Activated T-cell treated with anti-CD3 and anti-CD28 coated beads, Interleukin-2, amount 50 U/mL, for 4 hours (primary cell): ENCODE data around the gene LYRM1. TPM values are rescaled to one million over a fixed set of nuclear protein-coding genes. Genes with fewer than 3 reads are reported as not detected.
"Not testable (repeated sequence)": the region's sequence is repeated elsewhere in the genome, so short reads cannot be mapped to it uniquely, and the experiment has no call there.

ENCODE experiments used
- ATAC-seq, 2 donors: fragments of 200-7000 bp; cut with Tn5 transposase; one replicate each; pipeline ENCODE4 v1.10.0; 2021
- DNase-seq: peaks from one replicate; pipeline ENCODE4 v3.0.0-alpha.2; 2020
- H3K27me3 Mint-ChIP-seq: one replicate; pipeline ENCODE4 v1.8.0; 2021; ENCODE audit warnings: low read depth, mixed read lengths
- H3K36me3 Mint-ChIP-seq: one replicate; pipeline ENCODE4 v1.8.0; 2022; ENCODE audit warnings: mixed read lengths; ENCODE audit not compliant: insufficient read depth
- H3K4me1 Mint-ChIP-seq: one replicate; pipeline ENCODE4 v1.8.0; 2021; ENCODE audit warnings: low read depth, mixed read lengths
- H3K4me3 Mint-ChIP-seq: one replicate; pipeline ENCODE4 v1.8.0; 2021; ENCODE audit warnings: mild to moderate bottlenecking, moderate library complexity, mixed read lengths
- H3K9me3 Mint-ChIP-seq: one replicate; pipeline ENCODE4 v1.8.0; 2021; ENCODE audit warnings: mixed read lengths
- total RNA-seq, 3 donors: library from RNA; stranded (reverse); gene quantifications; one replicate each; pipeline ENCODE4 v1.2.1, GENCODE V29; 2021

LYRM1 gene, protein sequence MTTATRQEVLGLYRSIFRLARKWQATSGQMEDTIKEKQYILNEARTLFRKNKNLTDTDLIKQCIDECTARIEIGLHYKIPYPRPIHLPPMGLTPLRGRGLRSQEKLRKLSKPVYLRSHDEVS
- total RNA-seq, result 10 to 100 TPM; 16.0 to 18.2 (median 16.4) TPM

DNA sequence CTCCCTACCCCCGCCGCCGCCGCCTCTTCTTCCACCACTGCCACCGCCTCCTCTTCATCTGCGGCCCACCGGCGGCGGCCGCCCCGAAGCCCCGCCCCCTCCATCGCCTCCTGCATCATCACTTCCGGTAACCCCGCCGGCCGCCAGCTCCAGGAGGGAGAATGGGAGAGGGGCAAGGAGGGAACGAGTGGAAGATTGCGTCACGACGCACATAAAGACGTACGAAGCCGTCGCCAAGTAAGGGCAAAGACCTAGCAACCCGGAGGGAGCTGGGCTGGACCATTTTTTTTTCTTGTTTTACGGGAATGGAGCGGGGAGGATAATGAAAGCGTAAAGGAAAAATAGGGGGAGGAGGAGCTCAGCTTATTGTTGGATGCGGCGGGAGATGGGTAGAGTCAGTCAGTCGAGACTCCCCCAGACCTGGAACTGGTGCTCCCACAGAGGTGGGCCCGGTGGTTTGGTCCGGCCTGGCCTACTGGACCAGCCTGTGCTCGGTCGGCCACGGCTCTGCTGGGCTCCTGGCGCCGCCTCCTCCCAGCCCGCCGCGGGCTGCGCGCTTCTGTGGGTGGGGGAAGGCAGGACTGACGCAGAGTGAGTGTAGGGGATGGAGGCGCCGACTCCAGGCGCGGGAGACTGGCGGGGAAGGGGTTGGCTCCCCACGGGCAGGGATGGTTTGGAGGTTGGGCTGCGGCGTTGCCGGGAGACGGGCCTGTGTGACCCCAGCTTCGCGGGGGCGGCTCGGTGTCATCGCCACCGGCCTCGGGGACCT lies at the start of gene LYRM1, which contains the start of gene DCUN1D3:
Gene LYRM1, plus strand, starts transcription at position 473 of the 769 bp plus-strand sequence. CDS start 14,785 bp downstream, outside the sequence.
Gene DCUN1D3, minus strand, starts transcription at position 60 of the 769 bp plus-strand sequence. CDS start 37,820 bp downstream, outside the sequence.
- H3K4me3 Mint-ChIP-seq, result peak within 1 kb of the TSS; percentile 95
- no peaks in the 10 kb centered on the region for H3K27me3 Mint-ChIP-seq
- DNase-seq (peak; percentile 84), ATAC-seq (peak; percentile 88 to 91)
- H3K36me3 Mint-ChIP-seq, result peaks cover 7% of the 10 kb centered on the region
- peaks cover 63% of the 10 kb centered on the region for H3K4me1 Mint-ChIP-seq
- H3K9me3 Mint-ChIP-seq, result no peaks in the 10 kb centered on the region

DNA sequence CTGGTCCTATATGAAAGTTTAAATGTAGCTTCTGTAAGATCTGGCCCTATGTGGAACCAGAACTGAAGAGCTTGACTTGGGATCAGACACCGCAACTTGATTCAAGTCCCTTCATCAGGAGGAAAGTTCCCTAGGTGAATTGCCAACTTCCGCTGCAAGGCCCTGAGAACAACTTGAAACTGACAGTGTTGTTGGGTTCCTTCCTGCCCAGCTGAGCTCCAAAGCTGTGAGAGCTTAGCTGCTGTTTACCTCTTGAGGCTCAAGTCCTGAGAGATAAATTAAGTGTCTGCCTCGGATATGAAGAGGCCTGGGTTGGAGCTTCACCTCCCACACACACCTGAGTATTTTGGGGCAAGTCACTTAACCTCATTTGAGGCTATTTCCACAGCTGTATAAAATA lies 49.6 kb upstream of the LYRM1 start:
- Mint-ChIP-seq H3K4me3 (no peak overlapping the region), H3K9me3 (no peaks in the 10 kb centered on the region), H3K4me1 (peaks cover 3% of the 10 kb centered on the region), H3K27me3 (no peaks in the 10 kb centered on the region), H3K36me3 (peaks cover 3% of the 10 kb centered on the region)
- no peak for DNase-seq
- no peak for ATAC-seq

DNA sequence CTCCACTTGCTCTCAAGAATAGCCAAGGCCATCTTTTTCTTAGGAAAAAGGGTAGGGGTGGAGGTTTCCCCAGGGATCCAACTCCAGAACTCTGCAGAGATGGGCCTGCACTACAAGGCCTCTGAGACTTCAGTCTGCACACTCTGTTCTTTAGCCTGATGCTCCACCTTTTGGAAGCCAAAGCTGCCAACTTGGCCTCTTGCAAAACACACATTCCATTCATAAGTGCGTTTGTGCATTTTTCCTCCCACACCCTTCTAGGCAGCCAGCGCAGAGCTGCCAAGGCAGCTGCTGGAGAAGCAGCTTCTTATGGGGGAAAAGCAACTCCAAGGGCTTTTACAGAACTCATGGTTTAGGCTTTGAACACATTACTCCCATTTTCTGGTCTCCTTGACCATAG lies 49.0 kb upstream of the LYRM1 start:
- H3K4me1 Mint-ChIP-seq, result peaks cover 3% of the 10 kb centered on the region
- peaks cover 3% of the 10 kb centered on the region for H3K36me3 Mint-ChIP-seq
- H3K27me3 Mint-ChIP-seq, result no peaks in the 10 kb centered on the region
- no peak overlapping the region for H3K4me3 Mint-ChIP-seq
- no peak for ATAC-seq
- no peak for DNase-seq
- H3K9me3 Mint-ChIP-seq, result no peaks in the 10 kb centered on the region

DNA sequence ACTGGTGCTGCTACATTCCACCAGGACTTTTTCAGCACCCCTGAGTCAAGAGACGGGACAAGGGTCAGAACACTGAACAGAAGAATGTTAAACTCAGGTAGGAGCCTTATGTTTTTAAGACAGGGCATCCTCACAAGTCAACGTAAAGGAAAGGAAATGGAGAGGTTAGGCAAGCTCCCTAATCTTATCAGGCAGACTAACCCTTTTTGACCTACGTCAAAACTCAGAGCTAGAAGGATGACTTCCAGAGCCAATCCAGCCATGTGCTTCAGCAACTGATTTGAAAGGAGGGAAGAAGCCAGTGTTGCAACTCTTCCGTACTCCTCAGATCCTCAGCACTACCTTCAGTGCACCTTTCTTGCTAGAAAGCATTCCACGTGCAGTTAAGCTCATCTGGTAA lies 47.4 kb upstream of the LYRM1 start:
- ATAC-seq, result no peak
- peaks cover 3% of the 10 kb centered on the region for H3K4me1 Mint-ChIP-seq
- no peak for DNase-seq
- no peak overlapping the region for H3K4me3 Mint-ChIP-seq
- no peaks in the 10 kb centered on the region for H3K27me3 Mint-ChIP-seq
- H3K9me3 Mint-ChIP-seq, result no peaks in the 10 kb centered on the region
- peaks cover 3% of the 10 kb centered on the region for H3K36me3 Mint-ChIP-seq

DNA sequence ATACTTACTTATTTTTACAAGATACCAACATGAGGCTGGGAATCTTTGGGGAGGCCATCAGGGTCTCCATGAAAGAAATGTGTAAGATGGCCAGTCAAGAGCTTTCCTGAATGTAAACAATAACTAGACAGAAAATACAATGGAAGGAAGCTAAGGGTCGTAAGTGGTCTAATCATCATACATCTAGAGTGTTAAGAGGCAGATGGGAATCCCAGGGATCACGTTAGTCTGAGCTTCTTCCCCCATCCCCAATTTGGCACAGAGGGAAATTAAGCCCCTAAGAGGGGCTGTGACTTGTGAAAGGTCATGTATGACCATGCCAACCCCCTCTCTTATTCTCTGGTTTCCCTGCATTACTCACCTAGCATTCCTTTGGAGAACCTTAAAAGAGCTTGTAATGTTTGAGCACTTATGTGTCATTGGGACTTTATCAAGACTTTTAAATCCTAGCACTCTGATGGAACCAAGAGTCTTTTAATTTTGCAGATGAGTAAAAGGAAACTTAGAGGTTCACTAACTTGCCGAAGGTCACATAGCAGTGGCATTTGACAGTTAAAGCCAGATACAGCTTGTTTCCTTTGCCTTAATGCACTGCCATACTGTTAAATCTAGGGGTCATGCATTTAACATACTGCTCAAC lies 46.5 kb upstream of the LYRM1 start:
- Mint-ChIP-seq H3K36me3 (peaks cover 3% of the 10 kb centered on the region), H3K27me3 (no peaks in the 10 kb centered on the region), H3K4me3 (no peak overlapping the region), H3K9me3 (no peaks in the 10 kb centered on the region), H3K4me1 (peaks cover 3% of the 10 kb centered on the region)
- ATAC-seq, result no peak
- DNase-seq, result no peak

DNA sequence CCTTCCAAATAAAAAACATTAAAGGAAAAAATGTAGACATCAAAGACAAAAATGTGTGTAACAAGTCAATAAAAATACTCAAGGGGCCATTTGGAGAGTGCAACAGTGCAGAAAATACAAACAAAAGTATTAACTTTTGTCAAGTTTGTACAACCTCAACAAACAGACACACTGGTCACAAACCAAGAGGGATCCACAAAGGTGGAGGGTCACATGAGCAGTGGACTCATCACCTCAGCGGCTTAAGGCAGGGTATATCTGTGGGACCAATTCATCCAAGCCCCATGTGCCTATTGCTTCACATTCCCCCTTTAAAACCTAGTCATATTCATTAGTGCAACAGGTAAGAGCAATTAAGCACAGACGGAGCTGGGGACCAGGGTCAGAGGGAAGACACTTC lies 45.6 kb upstream of the LYRM1 start:
- Mint-ChIP-seq H3K36me3 (peaks cover 9% of the 10 kb centered on the region), H3K4me1 (peaks cover 3% of the 10 kb centered on the region), H3K9me3 (no peaks in the 10 kb centered on the region), H3K4me3 (no peak overlapping the region), H3K27me3 (no peaks in the 10 kb centered on the region)
- DNase-seq (no peak), ATAC-seq (no peak)

DNA sequence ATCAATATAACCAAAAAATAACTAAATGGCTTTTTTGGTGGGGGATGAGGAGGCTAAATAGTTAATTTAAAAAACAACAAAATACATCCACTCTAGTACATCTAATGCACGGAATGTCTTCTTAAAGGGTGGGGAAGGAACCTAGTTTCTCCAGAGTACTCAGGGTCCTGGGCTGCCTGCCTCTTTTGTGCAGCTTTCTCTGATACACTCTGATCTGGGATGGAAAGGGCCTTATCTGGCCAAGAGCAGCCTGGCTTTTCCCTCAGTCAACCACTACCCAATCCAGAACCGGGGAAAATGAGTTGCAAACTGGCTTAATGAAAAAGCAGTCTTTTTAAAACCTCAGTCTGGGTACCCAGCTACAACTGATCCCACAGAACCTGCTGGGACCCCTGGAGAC lies 43.3 kb upstream of the LYRM1 start:
- no peak for ATAC-seq
- no peak overlapping the region for H3K4me3 Mint-ChIP-seq
- peaks cover 18% of the 10 kb centered on the region for H3K36me3 Mint-ChIP-seq
- no peak for DNase-seq
- no peaks in the 10 kb centered on the region for H3K27me3 Mint-ChIP-seq
- H3K9me3 Mint-ChIP-seq, result no peaks in the 10 kb centered on the region
- H3K4me1 Mint-ChIP-seq, result no peaks in the 10 kb centered on the region

DNA sequence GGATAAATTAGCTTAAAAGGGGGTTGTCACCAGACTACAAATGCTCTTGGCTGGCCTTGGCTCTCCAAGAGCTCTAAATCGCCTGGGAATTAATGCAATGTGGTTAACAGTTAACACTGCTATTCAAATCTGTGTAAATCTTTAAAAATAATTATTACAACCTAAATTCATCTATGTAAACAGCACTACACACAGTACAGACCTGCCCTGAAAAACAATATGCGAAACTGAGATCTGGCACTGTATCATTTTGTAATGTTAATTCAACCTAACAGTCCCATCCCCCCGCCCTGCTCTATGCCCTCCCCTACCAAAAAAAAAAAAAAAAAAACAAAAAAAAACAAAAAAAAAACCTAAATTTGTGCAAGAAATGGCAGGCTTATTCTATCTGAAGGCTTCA lies 41.3 kb upstream of the LYRM1 start:
- Mint-ChIP-seq H3K4me3 (no peak overlapping the region), H3K27me3 (no peaks in the 10 kb centered on the region), H3K36me3 (peaks cover 21% of the 10 kb centered on the region), H3K9me3 (no peaks in the 10 kb centered on the region), H3K4me1 (no peaks in the 10 kb centered on the region)
- ATAC-seq, result no peak
- DNase-seq, result no peak

DNA sequence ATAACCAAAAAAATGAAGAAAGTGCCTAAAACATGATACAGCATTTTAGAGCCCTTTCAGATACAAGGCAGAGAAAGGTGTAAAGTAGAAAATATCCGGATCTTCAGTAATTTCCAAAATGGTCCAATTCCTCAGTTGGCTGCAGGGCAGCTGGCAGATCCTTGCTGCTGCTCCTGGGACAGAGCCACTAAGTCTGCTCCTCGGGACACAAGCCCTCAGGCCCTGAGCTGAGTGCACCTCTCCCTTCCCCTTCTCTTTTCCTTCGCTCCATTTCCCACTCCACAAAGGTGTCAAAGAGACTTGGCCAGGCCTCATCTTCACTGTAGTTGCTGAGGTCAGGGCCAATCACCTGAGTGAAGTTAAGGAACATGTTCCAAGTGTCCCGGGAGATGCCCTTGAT lies 40.9 kb upstream of the LYRM1 start:
- DNase-seq (no peak), ATAC-seq (no peak)
- peaks cover 21% of the 10 kb centered on the region for H3K36me3 Mint-ChIP-seq
- H3K4me1 Mint-ChIP-seq, result peaks cover 2% of the 10 kb centered on the region
- no peaks in the 10 kb centered on the region for H3K27me3 Mint-ChIP-seq
- H3K9me3 Mint-ChIP-seq, result no peaks in the 10 kb centered on the region
- no peak overlapping the region for H3K4me3 Mint-ChIP-seq

DNA sequence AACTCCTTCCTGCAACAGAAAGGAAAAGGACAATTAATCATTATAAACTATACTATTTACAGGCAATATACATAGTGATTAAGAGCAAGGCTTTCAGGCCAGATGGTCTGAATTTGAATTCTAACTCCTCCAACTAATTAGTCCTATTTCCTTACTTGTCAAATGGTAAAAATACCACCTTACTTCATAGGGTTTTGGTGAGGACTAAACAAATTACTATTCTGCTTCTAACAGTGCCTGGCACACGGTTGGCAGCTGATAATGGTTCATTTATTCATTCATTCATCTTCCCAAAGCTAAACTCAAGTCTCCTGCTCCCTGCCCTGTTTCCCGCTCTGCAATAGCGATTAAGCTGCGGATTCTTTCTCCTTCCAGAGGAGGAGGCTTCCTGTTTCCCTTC lies 40.2 kb upstream of the LYRM1 start:
- peaks cover 18% of the 10 kb centered on the region for H3K36me3 Mint-ChIP-seq
- DNase-seq (no peak), ATAC-seq (no peak)
- no peaks in the 10 kb centered on the region for H3K27me3 Mint-ChIP-seq
- no peak overlapping the region for H3K4me3 Mint-ChIP-seq
- H3K9me3 Mint-ChIP-seq, result no peaks in the 10 kb centered on the region
- peaks cover 3% of the 10 kb centered on the region for H3K4me1 Mint-ChIP-seq

DNA sequence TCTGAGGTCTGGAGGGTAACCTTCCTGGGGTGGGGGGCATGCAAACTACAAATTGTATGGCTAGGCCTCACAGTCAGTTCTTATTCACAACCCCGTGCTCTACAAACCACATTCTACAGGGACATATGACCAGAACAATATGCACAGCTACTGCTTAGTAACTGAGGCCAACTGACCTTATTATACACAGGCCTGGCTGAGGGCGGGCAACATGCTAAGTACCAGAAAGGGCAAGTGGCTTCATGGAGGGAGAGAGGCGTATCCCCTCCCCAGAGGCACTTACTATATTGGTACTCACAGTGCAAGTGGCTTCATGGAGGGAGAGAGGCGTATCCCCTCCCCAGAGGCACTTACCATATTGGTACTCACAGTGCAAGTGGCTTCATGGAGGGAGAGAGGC lies 39.6 kb upstream of the LYRM1 start:
- H3K36me3 Mint-ChIP-seq, result peaks cover 18% of the 10 kb centered on the region
- H3K9me3 Mint-ChIP-seq, H3K27me3 Mint-ChIP-seq, H3K4me3 Mint-ChIP-seq, H3K4me1 Mint-ChIP-seq, ATAC-seq, DNase-seq: not testable (repeated sequence)

DNA sequence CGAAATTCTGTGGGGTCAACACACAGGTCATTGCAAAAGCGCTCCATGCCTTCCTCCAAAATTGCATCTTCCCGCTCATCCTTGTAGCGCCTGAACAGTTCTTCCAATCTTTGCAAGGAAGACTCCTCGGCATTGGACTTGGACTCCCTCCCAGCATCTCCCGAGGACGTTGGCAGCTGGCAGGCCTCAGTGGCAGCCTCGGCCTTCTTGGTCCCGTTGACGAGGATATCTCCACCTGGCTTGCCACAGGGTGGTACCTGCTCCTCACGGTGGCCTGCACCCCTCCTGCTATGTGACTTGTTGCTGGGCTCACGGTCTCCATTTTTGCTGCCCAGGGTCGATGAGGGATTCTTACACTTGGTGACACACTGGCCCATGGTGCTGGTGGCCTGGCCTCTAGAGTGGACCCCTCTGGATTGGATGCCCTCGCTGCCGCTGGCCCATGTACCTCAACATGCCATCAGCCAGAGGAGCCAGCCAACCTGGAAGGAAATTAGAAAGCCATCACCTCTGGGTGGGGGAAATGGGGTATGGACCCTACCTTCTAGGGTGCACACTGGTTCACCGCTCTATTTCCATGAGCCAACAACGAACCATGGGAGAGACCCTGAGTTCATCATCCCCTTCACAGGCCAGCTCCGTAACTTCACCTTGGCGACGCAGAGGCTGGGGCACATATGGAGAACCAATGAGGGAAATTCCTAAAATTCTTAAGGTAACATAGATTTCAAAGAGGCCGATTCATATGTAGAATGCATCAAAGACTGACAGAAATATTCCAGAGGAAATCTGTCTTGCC lies 38.2 kb upstream of the LYRM1 start:
- H3K9me3 Mint-ChIP-seq, result no peaks in the 10 kb centered on the region
- no peaks in the 10 kb centered on the region for H3K27me3 Mint-ChIP-seq
- DNase-seq (no peak), ATAC-seq (no peak)
- peaks cover 16% of the 10 kb centered on the region for H3K4me1 Mint-ChIP-seq
- peaks cover 18% of the 10 kb centered on the region for H3K36me3 Mint-ChIP-seq
- no peak overlapping the region for H3K4me3 Mint-ChIP-seq

DNA sequence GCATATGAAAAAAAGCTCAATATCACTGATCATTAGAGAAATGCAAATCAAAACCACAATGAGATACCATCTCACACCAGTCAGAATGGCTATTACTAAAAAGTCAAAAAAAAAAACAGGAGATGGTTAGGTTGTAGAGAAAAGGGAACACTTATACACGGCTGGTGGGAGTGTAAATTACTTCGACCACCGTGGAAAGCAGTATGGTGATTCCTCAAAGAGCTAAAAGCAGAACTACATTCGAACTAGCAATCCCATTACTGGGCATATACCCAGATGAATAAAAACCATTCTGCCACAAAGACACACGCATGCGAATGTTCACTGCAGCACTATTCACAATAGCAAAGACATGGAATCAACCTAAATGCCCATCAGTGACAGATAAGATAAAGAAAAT lies 36.2 kb upstream of the LYRM1 start:
- H3K27me3 Mint-ChIP-seq, ATAC-seq, H3K9me3 Mint-ChIP-seq, H3K4me3 Mint-ChIP-seq, DNase-seq: not testable (repeated sequence)
- Mint-ChIP-seq H3K4me1 (peaks cover 16% of the 10 kb centered on the region), H3K36me3 (peaks cover 18% of the 10 kb centered on the region)

DNA sequence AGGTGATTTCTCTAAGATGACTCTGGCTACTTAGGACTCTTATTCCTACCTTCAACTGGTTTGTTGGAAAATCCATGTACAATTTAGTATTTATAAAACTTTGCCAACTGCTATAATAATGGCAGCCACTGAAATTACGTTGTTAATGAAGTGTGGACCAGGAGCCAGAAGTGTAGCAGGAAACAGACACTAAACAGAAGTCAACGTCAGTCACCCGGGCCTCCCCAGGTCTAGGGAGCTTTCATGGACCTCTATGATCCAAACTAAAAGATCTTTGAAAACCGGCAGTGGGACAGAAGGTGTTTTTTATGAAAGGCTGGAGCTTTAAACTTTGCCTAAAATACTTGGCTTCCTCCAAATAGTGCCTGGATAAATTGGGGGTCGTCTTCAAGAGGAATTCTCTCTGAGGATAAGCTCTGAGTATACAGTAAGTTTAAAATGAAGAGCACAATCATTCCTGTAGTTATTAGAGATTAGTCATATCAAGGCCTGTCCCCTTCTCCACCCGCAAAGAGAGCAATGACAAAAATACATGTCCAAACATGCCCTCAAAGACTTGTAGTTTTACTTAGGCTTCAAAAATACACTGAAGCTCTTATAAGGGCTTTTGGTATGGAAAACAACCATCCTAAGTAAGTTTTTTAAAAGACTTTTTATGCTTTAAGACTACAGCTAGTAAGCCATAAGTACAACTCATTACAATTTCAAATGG lies 35.0 kb upstream of the LYRM1 start:
- DNase-seq, result no peak
- H3K9me3 Mint-ChIP-seq, result no peaks in the 10 kb centered on the region
- H3K27me3 Mint-ChIP-seq, result no peaks in the 10 kb centered on the region
- peaks cover 16% of the 10 kb centered on the region for H3K4me1 Mint-ChIP-seq
- ATAC-seq, result no peak
- H3K36me3 Mint-ChIP-seq, result peaks cover 7% of the 10 kb centered on the region
- no peak overlapping the region for H3K4me3 Mint-ChIP-seq
